Raji (cell line): ENCODE data around the gene PHPT1.

ENCODE experiments used
- POLR2A ChIP-seq: IDR thresholded peaks from 2 replicates; pipeline ENCODE4 v1.6.1; 2011; ENCODE audit warnings: low read depth, low read length, control low read depth; ENCODE audit not compliant: insufficient read depth

Gene PHPT1

DNA sequence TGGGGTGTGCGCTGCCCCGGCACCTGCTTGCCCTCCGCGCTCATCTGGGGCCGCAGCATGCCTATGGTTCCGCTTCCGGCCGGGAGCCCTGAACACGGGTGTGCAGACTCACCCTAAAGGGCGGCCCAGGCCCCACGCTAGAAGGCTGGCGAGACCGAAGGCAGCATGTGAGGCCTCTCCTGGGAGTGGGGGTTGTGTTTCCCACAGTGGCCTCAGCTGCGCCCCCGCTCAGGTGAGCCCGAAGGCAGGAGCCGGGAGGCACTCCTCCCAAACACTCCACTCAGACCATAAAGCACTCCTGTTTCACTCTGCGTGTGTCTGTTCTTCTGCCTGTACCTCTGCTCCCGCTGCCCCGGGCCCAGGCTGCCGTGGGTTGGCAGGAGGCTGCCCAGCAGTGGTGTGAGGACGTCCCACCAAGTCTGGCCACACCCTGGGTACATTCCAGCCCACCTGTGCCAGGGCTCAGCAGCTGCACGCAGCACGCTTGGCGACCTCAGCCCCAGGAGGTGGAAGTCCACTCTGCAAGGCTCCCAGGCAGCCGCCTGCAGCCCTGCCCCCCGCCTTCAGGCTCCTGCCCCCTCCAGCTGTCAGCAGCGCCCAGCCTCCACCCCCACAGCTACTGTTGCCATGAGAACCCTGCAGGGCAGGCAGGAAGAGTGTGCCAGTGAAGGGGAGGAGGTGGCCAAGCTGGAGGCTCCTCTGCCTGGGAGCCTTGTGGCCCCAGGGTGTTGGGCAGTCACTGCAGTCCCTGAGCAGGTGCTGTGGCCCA is 8.1 kb upstream of the PHPT1 start:
- TF ChIP-seq POLR2A, result 0 out of 2 replicates have a peak, but pooled peaks have one; percentile 25

DNA sequence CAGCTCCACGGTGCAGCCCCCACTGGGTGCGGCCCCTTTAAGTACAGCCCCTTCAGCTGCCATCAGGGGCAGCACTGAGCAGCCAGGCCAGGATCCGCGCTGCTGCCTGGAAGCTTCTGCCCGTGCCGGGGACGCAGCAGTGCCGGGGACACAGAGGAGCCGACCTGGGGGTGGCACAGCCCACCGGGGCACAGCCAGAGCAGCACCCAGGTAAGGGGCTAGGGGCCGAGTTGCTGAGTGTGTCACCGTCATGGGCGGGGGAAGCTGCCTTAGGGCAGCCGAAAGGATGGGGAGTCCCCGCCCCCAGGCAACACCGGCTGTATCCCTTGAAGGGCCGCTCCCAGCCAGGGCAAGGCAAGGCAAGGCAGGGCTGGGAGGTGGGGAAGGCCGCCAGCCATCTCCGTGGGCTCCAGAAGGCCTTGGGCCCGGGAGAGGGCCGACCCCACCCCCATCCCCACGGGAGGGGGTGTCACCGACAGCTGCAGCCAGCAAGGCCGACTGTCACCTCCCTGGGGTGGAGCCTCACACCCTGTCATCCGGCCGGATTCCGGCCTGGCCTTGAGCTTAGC is 6.7 kb upstream of the PHPT1 start, which contains the start of gene AJM1:
Gene AJM1 (plus strand): TSS at position 99 of the 569 bp plus-strand sequence. CDS start 1,937 bp downstream, outside the sequence.
- peak; percentile 22; the same call in 1 of the 2 replicates for TF ChIP-seq POLR2A

DNA sequence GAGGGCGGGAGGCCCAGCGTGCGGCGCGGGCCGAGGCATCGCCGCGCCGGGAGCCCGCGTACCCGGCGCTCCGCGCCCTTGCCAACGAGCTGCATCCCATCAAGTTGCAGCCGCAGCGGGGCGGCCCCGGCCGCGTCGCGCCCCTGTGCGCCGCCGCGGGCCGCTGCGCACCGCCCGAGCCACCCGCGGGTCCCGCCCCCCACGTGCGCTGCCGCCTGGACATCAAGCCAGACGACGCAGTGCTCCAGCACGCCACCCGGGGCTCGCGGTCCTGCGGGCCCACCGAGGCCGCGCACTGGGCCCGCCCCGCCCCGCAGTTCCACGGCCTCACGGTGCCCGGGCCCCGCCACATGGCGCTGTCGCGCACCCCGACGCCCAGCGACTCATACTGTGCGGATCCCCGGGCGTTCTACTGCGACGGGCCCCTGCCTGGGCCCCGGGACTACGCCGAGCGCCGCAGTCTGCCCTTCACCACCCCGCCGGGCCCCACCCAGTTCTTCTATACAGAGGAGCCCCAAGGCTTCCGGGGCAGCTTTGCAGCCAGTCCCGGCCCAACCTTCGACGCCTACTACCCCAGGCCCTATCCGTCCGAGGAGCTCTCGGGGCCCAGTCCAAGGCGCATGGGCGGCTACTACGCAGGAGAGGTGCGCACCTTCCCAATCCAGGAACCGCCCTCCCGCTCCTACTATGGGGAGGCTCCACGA is 4.3 kb upstream of the PHPT1 start:
- TF ChIP-seq POLR2A, result no peak

DNA sequence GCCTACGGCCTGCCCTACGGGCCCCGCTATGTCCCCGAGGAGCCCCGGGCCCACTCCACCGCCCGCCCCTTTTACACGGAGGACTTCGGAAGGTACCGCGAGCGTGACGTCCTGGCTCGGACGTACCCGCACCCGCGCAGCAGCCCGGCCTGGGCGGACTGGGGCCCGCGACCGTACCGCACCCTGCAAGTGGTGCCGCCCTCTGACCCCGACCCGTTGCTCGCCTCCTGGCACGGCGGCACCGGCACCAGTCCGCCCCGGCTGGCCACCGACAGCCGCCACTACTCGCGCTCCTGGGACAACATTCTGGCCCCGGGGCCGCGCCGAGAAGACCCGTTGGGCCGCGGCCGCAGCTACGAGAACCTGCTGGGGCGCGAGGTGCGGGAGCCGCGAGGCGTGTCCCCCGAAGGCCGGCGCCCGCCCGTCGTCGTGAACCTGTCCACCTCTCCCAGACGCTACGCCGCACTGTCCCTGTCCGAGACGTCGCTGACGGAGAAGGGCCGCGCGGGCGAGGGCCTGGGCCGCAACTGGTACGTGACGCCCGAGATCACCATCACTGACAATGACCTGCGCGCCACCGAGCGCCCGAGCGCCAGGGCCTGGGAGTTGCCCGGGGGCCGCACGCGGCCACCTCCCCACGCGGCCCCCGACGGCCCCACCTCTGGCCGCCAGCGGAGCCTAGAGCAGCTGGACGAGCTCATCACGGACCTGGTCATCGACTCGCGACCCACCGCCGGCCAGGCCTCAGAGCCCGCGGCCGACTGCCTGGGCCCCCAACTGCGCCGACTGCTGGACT is 3.5 kb upstream of the PHPT1 start:
- no peak; the same call in 1 of the 2 replicates for TF ChIP-seq POLR2A

DNA sequence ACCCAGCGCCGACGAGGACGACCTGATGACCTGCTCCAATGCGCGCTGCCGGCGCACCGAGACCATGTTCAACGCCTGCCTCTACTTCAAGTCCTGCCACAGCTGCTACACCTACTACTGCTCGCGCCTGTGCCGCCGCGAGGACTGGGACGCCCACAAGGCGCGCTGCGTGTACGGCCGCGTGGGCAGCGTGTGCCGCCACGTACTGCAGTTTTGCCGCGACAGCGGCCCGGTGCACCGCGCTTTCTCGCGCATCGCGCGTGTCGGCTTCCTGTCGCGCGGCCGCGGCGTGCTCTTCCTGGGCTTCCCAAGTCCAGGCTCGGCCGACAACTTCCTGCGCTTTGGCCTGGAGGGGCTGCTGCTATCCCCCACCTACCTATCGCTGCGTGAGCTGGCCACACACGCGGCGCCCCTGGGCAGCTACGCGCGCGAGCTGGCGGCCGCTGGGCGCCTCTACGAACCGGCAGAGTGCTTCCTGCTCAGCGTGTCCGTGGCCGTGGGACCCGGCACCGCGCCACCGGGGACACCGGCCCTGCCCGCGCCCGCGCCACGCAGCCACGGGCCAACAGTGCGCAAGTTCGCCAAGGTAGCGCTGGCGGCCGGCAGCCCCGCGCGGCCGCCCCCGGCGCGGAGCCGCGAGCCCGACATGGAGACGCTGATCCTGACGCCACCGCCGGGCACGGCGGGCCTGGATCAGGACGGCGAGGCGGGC is 2.7 kb upstream of the PHPT1 start:
- TF ChIP-seq POLR2A, result no peak

DNA sequence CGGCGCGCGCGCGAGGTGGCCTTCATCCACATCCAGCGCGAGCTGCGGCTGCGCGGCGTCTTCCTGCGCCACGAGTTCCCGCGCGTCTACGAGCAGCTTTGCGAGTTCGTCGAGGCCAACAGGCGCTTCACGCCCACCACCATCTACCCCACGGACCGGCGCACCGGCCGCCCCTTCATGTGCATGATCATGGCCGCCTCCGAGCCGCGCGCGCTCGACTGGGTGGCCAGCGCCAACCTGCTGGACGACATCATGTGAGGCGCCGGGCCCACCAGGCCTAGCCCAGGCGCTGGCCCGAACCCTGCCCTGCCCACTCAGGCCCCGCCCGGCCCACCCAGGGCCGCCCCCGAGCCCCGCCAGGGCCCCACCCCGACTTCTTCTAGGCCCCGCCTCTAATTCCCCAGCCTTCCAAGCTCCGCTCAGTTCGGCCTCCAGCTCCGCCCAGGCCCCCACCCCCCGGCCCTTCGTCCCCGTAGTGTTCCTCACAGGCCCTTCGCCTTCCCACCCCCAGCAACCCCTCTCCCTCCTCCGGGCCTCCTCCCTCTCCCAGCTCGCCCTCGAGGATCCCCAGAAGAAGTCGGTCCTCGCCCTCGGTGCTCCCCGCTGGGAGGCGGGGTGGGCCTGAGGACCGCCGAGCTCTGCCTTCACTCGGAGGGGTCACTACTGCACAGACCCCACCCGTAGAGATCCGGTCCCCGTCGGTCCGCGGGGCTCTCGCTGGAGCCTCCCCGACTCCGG is 2.0 kb upstream of the PHPT1 start:
- no peak for TF ChIP-seq POLR2A

DNA sequence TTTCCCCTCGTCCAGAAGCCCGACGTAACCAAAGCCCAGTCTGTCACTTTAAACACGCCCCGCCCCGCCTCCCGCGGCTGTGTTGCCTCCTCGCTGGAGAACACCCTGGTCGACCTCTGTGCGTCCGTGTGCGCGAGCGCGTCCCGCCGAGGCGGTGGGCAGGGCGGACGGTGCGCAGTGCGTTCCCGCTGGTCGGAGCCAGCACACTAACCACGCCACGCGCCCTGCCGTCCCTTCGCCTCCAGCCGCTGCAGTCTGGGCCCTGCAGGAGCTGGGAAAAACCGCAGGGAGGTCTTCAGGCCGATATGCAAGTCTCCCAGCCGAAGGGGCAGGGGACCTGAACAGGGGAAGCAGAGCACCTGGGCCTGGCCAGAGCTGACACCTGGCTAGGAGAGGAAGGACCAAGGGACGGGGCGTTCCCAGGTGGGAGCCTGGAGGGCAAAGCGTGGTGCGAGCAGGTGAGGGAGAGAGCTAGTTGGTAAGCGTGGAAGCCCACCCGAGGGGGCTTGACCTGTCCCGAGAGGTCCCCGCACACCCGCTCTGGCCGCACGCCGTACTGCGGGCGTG is 1.3 kb upstream of the PHPT1 start:
- peak; percentile 98 for TF ChIP-seq POLR2A

DNA sequence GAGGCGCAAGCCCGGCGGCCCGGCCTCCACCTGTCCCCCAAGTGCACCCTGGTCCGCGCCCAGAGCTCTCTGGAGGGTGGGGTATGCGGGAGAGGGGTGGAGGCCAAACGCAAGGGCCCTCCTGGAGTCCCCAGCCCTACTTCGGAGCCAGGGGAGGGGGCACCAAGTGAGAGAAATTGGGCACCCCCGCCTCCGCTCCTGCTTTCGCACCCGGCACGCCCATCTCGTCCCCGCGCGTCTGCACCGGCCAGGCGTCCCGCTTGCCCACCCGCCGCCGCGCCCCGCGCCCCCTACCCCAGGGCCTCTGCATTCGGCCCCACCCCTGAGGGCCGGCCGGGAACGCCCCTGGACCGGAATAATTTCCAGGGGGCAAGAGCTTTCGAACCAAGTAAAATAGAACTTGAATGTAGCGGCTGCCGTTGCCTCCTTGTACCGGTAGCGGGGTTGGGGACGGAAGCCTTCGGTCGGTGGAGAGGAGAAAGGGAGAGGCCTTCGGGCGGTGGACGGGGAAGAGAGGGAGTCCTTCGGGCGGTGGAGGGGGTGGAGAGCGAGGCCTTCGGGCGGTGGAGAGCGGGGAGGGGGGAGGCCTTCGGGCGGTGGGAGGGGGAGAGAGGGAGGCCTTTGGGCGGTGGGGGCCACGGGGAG is 694 bp upstream of the PHPT1 start:
- no peak for TF ChIP-seq POLR2A

DNA sequence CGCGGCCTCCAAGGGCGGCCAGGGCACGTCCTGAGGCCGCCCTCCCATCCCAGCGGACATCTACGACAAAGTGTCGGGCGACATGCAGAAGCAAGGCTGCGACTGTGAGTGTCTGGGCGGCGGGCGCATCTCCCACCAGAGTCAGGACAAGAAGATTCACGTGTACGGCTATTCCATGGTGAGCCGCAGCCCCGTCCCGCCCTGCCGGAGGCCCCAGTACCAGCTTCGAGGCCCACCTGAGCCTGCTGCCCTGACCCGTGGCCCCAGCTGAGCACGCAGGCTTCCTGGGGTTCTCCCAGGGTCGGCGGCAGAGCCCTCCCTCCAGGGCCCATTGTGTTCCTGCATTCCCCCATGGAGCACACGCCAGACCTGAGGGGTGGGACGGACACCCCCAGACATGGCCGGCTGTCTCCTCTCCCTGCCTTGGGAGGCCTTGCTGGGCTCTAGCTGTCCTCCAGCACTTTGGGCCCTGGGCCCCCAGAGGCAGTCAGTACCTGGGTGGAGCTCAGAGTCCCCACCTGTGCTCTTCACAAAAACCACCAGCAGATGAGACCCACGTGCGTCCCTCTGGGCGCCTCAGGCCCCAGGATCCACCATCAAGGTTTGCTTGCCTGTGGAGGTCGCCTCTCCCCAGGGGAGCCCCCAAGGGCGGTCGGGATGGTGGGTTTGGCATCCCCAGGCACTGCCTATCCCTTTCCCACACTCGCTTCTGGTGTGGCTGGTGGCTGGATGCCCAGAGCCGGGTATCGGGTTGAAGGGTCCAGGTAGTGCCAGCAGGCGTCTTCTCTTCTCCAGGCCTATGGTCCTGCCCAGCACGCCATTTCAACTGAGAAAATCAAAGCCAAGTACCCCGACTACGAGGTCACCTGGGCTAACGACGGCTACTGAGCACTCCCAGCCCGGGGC is 1.0 kb downstream of the PHPT1 start:
- no peak for TF ChIP-seq POLR2A

DNA sequence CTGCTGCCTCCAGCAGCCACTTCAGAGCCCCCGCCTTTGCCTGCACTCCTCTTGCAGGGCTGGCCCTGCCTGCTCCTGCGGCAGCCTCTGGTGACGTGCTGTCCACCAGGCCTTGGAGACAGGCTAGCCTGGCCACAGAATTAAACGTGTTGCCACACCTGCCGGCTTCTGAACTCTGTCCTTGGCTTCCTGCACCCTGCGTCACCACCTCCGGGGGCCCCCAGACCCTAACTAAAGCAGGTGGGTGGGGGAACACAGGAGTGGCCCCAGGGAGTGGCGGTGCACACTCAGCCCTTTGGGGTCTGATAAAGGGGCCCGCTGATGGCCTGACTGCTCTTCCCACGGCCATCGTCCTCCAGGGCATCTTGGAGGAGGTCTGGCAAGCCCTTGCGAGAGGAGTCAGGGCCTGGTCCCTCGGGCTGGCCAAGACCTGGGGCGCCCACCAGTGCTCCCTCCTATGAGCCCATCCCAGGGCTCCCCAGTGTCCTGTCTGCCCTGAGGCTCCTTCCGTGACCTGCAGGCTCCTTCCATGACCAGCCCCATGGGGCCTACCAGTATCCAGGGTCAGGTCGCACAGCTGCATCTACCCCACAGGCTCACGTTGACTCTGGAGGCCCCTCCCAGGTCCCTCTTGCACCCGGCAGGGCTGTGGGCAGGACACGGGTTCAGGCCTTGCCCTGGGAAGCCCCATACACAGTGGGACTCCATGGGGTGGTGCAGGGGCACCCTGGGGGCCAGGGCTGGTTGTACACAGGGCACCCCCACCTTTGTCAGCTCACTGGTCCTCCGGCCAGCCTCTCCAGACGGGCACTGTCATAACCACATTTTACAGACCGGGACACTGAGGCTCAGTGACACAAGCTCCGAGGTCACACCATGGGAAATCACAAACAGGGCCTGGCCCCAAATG is 1.9 kb downstream of the PHPT1 start:
- TF ChIP-seq POLR2A, result no peak
